ENCODE measurements around the gene CD244.

- TF ChIP-seq CTCF (IDR thresholded peaks at IDR 0.05): no peak
- TF ChIP-seq POLR2A (IDR thresholded peaks at IDR 0.05): no peak
Measured at GRCh38 chr1:160836981-160837557, 25.6 kb downstream of the CD244 start.
